UCSD-AML1 (cell line): ENCODE results near the gene SELPLG.
"Not testable (repeated sequence)": the region's sequence is repeated elsewhere in the genome, so short reads cannot be mapped to it uniquely, and the experiment has no call there.

ENCODE experiments used
- DNase-seq: peaks from one replicate; lab custom pipeline; 2025; ENCODE audit not compliant: unreplicated experiment; lab: John Stamatoyannopoulos, UW

SELPLG gene

GRCh38 chr12:108575199-108575912, 58.3 kb downstream of the SELPLG start:
- no peak for DNase-seq

- not testable (repeated sequence) for DNase-seq
Observed at GRCh38 chr12:108574276-108574675, 59.4 kb downstream of the SELPLG start.

- no peak for DNase-seq
Observed at GRCh38 chr12:108573317-108573716, 60.4 kb downstream of the SELPLG start.

- no peak for DNase-seq
Observed at GRCh38 chr12:108572166-108572790, 61.4 kb downstream of the SELPLG start.
